GM12878 (cell line): ENCODE measurements around the gene HERPUD2. TPM values are rescaled to one million over a fixed set of nuclear protein-coding genes. Genes with fewer than 3 reads are reported as not detected.

Experiments
- ASH2L ChIP-seq: fragments of 300-600, 200-600 bp; sonication (generic); IDR thresholded peaks from 2 replicates; pipeline ENCODE4 v1.6.1; 2017; ENCODE audit warnings: low read depth, mild to moderate bottlenecking, borderline replicate concordance
- CHD4 ChIP-seq: fragments of 200-600 bp; sonication (generic); IDR thresholded peaks from 2 replicates; pipeline ENCODE4 v1.6.1; 2016; ENCODE audit warnings: mild to moderate bottlenecking
- CREM ChIP-seq: IDR thresholded peaks from 2 replicates; pipeline ENCODE4 v1.6.1; 2014; ENCODE audit warnings: antibody characterized with exemption, low read depth
- GATAD2B ChIP-seq: fragments of 450-650 bp; conservative IDR thresholded peaks from 2 replicates; pipeline ENCODE4 v1.6.1; 2017; ENCODE audit warnings: low read depth, mild to moderate bottlenecking, moderate library complexity
- HSF1 ChIP-seq: fragments of 150-350 bp; IDR thresholded peaks from 2 replicates; pipeline ENCODE4 v1.6.1; 2014; ENCODE audit warnings: mild to moderate bottlenecking, low read depth, low read length
- IKZF1 ChIP-seq: fragments of 450-650 bp; conservative IDR thresholded peaks from 2 replicates; pipeline ENCODE4 v1.6.1; 2017; ENCODE audit warnings: antibody characterized with exemption, mild to moderate bottlenecking
- IRF4 ChIP-seq: IDR thresholded peaks from 2 replicates; pipeline ENCODE4 v1.6.1; 2011; ENCODE audit warnings: low read depth, low read length
- KAT2A ChIP-seq: conservative IDR thresholded peaks from 2 replicates; pipeline ENCODE4 v1.6.1; 2011; ENCODE audit warnings: low read depth, low read length; ENCODE audit not compliant: control insufficient read depth
- KLF5 ChIP-seq: fragments of 450-650 bp; IDR thresholded peaks from 2 replicates; pipeline ENCODE4 v1.6.1; 2014; ENCODE audit warnings: mild to moderate bottlenecking; ENCODE audit not compliant: partially characterized antibody
- MYC ChIP-seq: IDR thresholded peaks from 2 replicates; pipeline ENCODE4 v1.6.1; 2011; ENCODE audit warnings: mild to moderate bottlenecking, low read length, moderate library complexity, inconsistent platforms; ENCODE audit not compliant: insufficient read depth, insufficient replicate concordance, insufficient read length, severe bottlenecking
- NFIC ChIP-seq: IDR thresholded peaks from 2 replicates; pipeline ENCODE4 v1.6.1; 2012; ENCODE audit warnings: low read depth, mild to moderate bottlenecking, inconsistent platforms, low read length, moderate library complexity
- PAX8 ChIP-seq: fragments of 450-650 bp; IDR thresholded peaks from 2 replicates; pipeline ENCODE4 v1.6.1; 2017; ENCODE audit warnings: mild to moderate bottlenecking, moderate library complexity
- PBX3 ChIP-seq: IDR thresholded peaks from 2 replicates; pipeline ENCODE4 v1.6.1; 2011; ENCODE audit warnings: mild to moderate bottlenecking, low read depth, low read length, moderate library complexity; ENCODE audit not compliant: insufficient replicate concordance
- PKNOX1 ChIP-seq: fragments of 450-650 bp; IDR thresholded peaks from 2 replicates; pipeline ENCODE4 v1.6.1; 2016; ENCODE audit warnings: mild to moderate bottlenecking
- POU2F2 ChIP-seq: IDR thresholded peaks from 3 replicates; pipeline ENCODE4 v1.6.1; 2011; ENCODE audit warnings: low read depth, mild to moderate bottlenecking, low read length, borderline replicate concordance
- PRDM15 ChIP-seq: fragments of 450-650 bp; formaldehyde crosslinking; IDR thresholded peaks from 2 replicates; pipeline ENCODE4 v1.4.0; 2020; ENCODE audit warnings: mild to moderate bottlenecking, moderate library complexity
- RB1 ChIP-seq: fragments of 450-650 bp; formaldehyde crosslinking; IDR thresholded peaks from 2 replicates; pipeline ENCODE4 v1.6.1; 2017; ENCODE audit warnings: mild to moderate bottlenecking, borderline replicate concordance
- SIX5 ChIP-seq: IDR thresholded peaks from 2 replicates; pipeline ENCODE4 v1.6.1; 2011; ENCODE audit warnings: mild to moderate bottlenecking, low read depth, low read length, moderate library complexity; ENCODE audit not compliant: severe bottlenecking
- SKIL ChIP-seq: fragments of 450-650 bp; IDR thresholded peaks from 2 replicates; pipeline ENCODE4 v1.6.1; 2017; ENCODE audit warnings: mild to moderate bottlenecking, low read depth, inconsistent platforms; ENCODE audit not compliant: poor library complexity, severe bottlenecking
- STAT1 ChIP-seq: fragments of 450-650 bp; conservative IDR thresholded peaks from 2 replicates; pipeline ENCODE4 v1.6.1; 2014; ENCODE audit warnings: antibody characterized with exemption, mild to moderate bottlenecking
- polyA plus RNA-seq, 11 experiments: library from polyadenylated mRNA; depleted of rRNA in 4 of 11; unstranded in 6 of 11; stranded (reverse) in 5 of 11; fragments of >200 nt; fragmentation: Nextera tagmentation in 4 of 11; fragmentation: Illumina TruSeq in 1 of 11; extraction: Ambion mirVana in 4 of 11; extraction: Trizol in 1 of 11; gene quantifications; 1 replicate in 1 of 11; 2 replicates in 10 of 11; pipeline versions ENCODE4 v1.2.1 to v1.2.3, GENCODE V29; 2011 to 2016; ENCODE audit warnings: inconsistent platforms in 2 of 11, missing spikeins in 2 of 11, low read depth in 1 of 11
- total RNA-seq, 4 experiments: library from RNA; depleted of rRNA in 3 of 4; stranded (reverse); fragments of >200 nt in 3 of 4; fragmentation: Illumina TruSeq in 1 of 4; extraction: Trizol in 1 of 4; gene quantifications; 2 replicates each; pipeline versions ENCODE4 v1.2.1 to v1.2.3, GENCODE V29; 2013 to 2021

Gene HERPUD2
- total and polyA plus RNA-seq, 10 of the 15 experiments (the other 5 are each of a cell fraction or from before 2014, with no cell fraction given): 4.7 to 69.6 (median 13.9) TPM

GRCh38 chr7:35729061-35729783 lies 34.3 kb upstream of the HERPUD2 start (continued):
- TF ChIP-seq SKIL: peak; percentile 97
- TF ChIP-seq CREM: peak; percentile 40; the same call in 1 of the 2 replicates
- TF ChIP-seq KAT2A: no peak
- peak; percentile 51; the same call in 1 of the 2 replicates for TF ChIP-seq PKNOX1
- TF ChIP-seq PAX8: no peak
- TF ChIP-seq MYC: no peak
- peak; percentile 86 for TF ChIP-seq IRF4
- TF ChIP-seq PRDM15 (CRISPR knock-in tag): no peak
- TF ChIP-seq HSF1: no peak
- TF ChIP-seq GATAD2B: no peak
- no peak for TF ChIP-seq NFIC
- no peak for TF ChIP-seq RB1
- no peak for TF ChIP-seq SIX5
- TF ChIP-seq ASH2L: no peak
- TF ChIP-seq IKZF1: no peak
- no peak for TF ChIP-seq CHD4
- peak; percentile 61; the same call in 2 of the 3 replicates for TF ChIP-seq POU2F2
- TF ChIP-seq PBX3: peak; percentile 15
- no peak for TF ChIP-seq KLF5
- TF ChIP-seq STAT1: no peak
